ENCODE measurements around the gene ACBD4. TPM values are rescaled to one million over a fixed set of nuclear protein-coding genes. Genes with fewer than 3 reads are reported as not detected.

Gene ACBD4
- total RNA-seq, 1 experiment from 2014 or later, result 21.8 TPM

GRCh38 chr17:45107293-45108010 is 28.0 kb upstream of the ACBD4 start:
- no peak for DNase-seq
- BruUV-seq (replicated peaks), result no TSS peak
- Mint-ChIP-seq H3K27ac (ENCODE audit: unreplicated experiment) (no peak overlapping the region), H3K9me3 (ENCODE audit: low read depth, unreplicated experiment) (no peaks in the 10 kb centered on the region), H3K36me3 (ENCODE audit: insufficient read depth, unreplicated experiment) (peaks cover 81% of the 10 kb centered on the region), H3K4me1 (ENCODE audit: low read depth, unreplicated experiment) (no peaks in the 10 kb centered on the region), H3K4me3 (ENCODE audit: low read depth, unreplicated experiment) (no peak overlapping the region), H3K27me3 (ENCODE audit: unreplicated experiment) (no peaks in the 10 kb centered on the region)
- CTCF ChIA-PET, result interaction anchor here (1.7 kb wide), 1 partner anchor 28 kb away, joined by 12 read pairs; the partner anchor contains the start of gene ACBD4
- TF ChIP-seq CTCF (IDR thresholded peaks at IDR 0.05; ENCODE audit: unreplicated experiment), result no peak
- intact Hi-C loops (cut with micrococcal nuclease; ENCODE audit: unreplicated experiment), result loop anchor here (2.0 kb wide), 1 partner anchor 23 kb away; no protein-coding TSS in a partner anchor

- no peak overlapping the region for H3K4me3 Mint-ChIP-seq (ENCODE audit: low read depth, unreplicated experiment)
- no peak overlapping the region for H3K27ac Mint-ChIP-seq (ENCODE audit: unreplicated experiment)
- peaks cover 77% of the 10 kb centered on the region for H3K36me3 Mint-ChIP-seq (ENCODE audit: insufficient read depth, unreplicated experiment)
- BruUV-seq (replicated peaks), result no TSS peak
- no peak for TF ChIP-seq CTCF (IDR thresholded peaks at IDR 0.05; ENCODE audit: unreplicated experiment)
- no peaks in the 10 kb centered on the region for H3K4me1 Mint-ChIP-seq (ENCODE audit: low read depth, unreplicated experiment)
- H3K27me3 Mint-ChIP-seq (ENCODE audit: unreplicated experiment), result no peaks in the 10 kb centered on the region
- CTCF ChIA-PET, result interaction anchor here (1.7 kb wide), 1 partner anchor 27 kb away, joined by 12 read pairs; the partner anchor contains the start of gene ACBD4
- intact Hi-C loops (cut with micrococcal nuclease; ENCODE audit: unreplicated experiment), result loop anchor here (2.0 kb wide), 1 partner anchor 23 kb away; no protein-coding TSS in a partner anchor
- no peak for DNase-seq
- H3K9me3 Mint-ChIP-seq (ENCODE audit: low read depth, unreplicated experiment), result no peaks in the 10 kb centered on the region
These were observed 27.4 kb upstream of the ACBD4 start for GRCh38 chr17:45108051-45108450.

DNA sequence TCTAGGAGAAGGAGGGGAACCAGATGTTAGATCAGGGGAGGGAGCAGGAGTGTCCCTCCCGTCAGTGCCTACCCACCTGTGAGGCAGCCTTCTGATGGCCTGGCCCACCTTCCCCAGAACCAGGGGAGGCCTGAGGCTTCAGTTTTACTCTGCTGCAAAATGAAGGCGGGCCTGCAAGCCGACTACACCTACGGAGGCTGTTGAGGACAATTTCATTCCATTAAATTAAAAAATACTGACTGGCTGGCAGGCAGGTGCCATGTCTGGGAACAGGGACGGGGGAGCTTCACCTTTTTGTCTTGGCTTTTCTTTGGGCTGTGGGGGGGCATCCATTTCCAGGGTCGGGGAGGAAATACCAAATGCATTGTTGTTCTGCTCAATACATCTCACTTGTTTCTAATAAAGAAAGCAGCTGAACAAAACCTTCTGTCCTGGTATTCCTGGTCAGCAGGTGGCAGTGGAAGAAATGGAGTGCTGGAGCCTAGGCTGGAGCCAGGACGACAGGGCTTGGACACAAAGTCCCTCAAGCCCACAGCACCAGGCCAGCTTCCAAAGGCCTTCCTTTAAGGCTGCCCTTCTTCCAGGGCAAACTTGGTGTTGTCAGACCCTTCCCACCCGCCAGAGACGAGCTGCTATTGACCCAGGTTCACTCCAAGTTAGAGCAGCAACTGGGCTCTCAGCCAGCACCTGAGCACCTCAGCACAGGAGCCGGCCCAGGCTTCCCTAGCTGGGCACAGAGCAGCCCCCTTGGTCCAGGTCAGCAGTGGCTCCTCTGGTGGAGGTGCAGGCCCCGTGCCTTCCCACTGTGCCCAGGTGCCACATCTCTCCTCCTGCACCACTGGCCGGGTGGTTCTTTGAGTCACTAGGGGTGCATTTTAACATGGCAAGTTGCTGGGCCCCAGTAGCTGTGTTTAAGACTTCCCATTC is 26.6 kb upstream of the ACBD4 start:
- Mint-ChIP-seq H3K4me3 (ENCODE audit: low read depth, unreplicated experiment) (no peak overlapping the region), H3K9me3 (ENCODE audit: low read depth, unreplicated experiment) (no peaks in the 10 kb centered on the region), H3K36me3 (ENCODE audit: insufficient read depth, unreplicated experiment) (peaks cover 71% of the 10 kb centered on the region), H3K27me3 (ENCODE audit: unreplicated experiment) (no peaks in the 10 kb centered on the region), H3K27ac (ENCODE audit: unreplicated experiment) (no peak overlapping the region), H3K4me1 (ENCODE audit: low read depth, unreplicated experiment) (no peaks in the 10 kb centered on the region)
- intact Hi-C loops (cut with micrococcal nuclease; ENCODE audit: unreplicated experiment), result loop anchor here (2.0 kb wide), 1 partner anchor 22 kb away; no protein-coding TSS in a partner anchor
- TF ChIP-seq CTCF (IDR thresholded peaks at IDR 0.05; ENCODE audit: unreplicated experiment), result no peak
- DNase-seq, result no peak
- no TSS peak for BruUV-seq (replicated peaks)
- CTCF ChIA-PET, result interaction anchor here (1.1 to 1.7 kb wide), 3 partner anchors 24 to 110 kb away, joined by 3 to 12 read pairs (median 7); partner anchors contain the start of gene ACBD4
